ENCODE results near the gene IFI27L1. TPM values are rescaled to one million over a fixed set of nuclear protein-coding genes. Genes with fewer than 3 reads are reported as not detected.

Gene IFI27L1
- polyA plus RNA-seq, 3 donors, result 2.1 to 3.1 (median 2.2) TPM

DNA sequence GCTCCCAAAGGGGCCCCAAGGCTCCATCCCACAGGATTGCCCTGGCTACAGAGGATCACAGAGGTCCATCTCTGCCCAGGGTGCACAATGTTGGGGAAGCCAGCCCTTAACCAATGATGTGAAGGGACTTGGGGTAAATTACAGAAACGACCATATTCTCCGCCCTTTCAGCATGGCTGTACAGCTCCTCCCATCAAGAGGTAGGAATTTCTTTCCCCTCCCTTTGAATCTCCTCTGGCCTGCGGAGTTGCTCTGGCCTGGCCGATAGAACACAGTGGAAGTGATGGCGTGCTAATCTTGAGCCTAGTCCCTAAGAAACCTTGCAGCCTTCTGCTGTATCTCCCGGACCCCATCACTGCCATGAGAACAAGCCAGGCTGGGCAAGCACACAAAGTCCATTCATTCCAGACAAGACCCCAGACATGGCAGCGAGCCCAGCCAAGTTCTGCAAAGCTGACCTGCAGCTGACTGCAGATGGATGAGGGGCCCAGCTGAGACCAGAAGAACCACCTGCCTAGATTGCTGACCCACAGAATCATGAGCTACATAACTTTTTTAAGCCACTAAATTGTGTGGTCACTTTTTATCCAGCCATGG is 22.5 kb downstream of the IFI27L1 start:
- Mint-ChIP-seq H3K9me3 (peaks cover 0 to 3% (median 0%) of the 10 kb centered on the region in 7 donors), H3K4me3 (no peak overlapping the region), H3K27ac (no peak overlapping the region), H3K27me3 (ENCODE audit: low read depth in 3 of 3) (peaks cover 0 to 1% (median 0%) of the 10 kb centered on the region in 3 donors), H3K36me3 (peaks cover 0 to 6% of the 10 kb centered on the region in 2 donors), H3K4me1 (peaks cover 6% of the 10 kb centered on the region)
- no peak for DNase-seq
- 95% methylated on average over 6 of the region's 7 CpGs for WGBS (ENCODE audit: insufficient coverage)
- Histone ChIP-seq H4K20me1 (ENCODE audit: insufficient read depth, low read length) (no peaks in the 10 kb centered on the region), H2AFZ (ENCODE audit: insufficient read depth, low read depth, low read length, poor library complexity, severe bottlenecking) (no peak overlapping the region), H3K79me2 (ENCODE audit: insufficient read depth, low read length) (no peaks in the 10 kb centered on the region), H3K36me3 (replicated peaks in 1 of 2; ENCODE audit: control insufficient read depth in 1 of 2, insufficient read depth in 2 of 2, low read length in 2 of 2) (no peaks in the 10 kb centered on the region), H3K27me3 (ENCODE audit: control insufficient read depth in 2 of 2, insufficient read depth in 2 of 2, low read length in 2 of 2) (no peaks in the 10 kb centered on the region), H3K27ac (ENCODE audit: low read depth in 1 of 2, low read length in 2 of 2) (no peak overlapping the region), H3K9me3 (replicated peaks in 1 of 2; ENCODE audit: control insufficient read depth in 1 of 2, insufficient read depth in 1 of 2, low read length in 2 of 2) (no peaks in the 10 kb centered on the region), H3K4me2 (replicated peaks; ENCODE audit: extremely low read depth, low read length, poor library complexity, severe bottlenecking) (no peak overlapping the region), H3K4me3 (replicated peaks in 1 of 3; ENCODE audit: low read depth in 2 of 3, low read length in 3 of 3) (no peak overlapping the region), H3K4me1 (ENCODE audit: control insufficient read depth in 1 of 2, insufficient read depth in 2 of 2, low read length in 2 of 2) (peaks cover under 1 to 3% of the 10 kb centered on the region in 2 donors), H3K9ac (ENCODE audit: insufficient read depth, low read length, poor library complexity, severe bottlenecking) (no peak overlapping the region)
- intact Hi-C loops (cut with micrococcal nuclease), result no loop called here
- TF ChIP-seq, protein P1, sequence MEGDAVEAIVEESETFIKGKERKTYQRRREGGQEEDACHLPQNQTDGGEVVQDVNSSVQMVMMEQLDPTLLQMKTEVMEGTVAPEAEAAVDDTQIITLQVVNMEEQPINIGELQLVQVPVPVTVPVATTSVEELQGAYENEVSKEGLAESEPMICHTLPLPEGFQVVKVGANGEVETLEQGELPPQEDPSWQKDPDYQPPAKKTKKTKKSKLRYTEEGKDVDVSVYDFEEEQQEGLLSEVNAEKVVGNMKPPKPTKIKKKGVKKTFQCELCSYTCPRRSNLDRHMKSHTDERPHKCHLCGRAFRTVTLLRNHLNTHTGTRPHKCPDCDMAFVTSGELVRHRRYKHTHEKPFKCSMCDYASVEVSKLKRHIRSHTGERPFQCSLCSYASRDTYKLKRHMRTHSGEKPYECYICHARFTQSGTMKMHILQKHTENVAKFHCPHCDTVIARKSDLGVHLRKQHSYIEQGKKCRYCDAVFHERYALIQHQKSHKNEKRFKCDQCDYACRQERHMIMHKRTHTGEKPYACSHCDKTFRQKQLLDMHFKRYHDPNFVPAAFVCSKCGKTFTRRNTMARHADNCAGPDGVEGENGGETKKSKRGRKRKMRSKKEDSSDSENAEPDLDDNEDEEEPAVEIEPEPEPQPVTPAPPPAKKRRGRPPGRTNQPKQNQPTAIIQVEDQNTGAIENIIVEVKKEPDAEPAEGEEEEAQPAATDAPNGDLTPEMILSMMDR (IDR thresholded peaks at IDR 0.05), result no peak

DNA sequence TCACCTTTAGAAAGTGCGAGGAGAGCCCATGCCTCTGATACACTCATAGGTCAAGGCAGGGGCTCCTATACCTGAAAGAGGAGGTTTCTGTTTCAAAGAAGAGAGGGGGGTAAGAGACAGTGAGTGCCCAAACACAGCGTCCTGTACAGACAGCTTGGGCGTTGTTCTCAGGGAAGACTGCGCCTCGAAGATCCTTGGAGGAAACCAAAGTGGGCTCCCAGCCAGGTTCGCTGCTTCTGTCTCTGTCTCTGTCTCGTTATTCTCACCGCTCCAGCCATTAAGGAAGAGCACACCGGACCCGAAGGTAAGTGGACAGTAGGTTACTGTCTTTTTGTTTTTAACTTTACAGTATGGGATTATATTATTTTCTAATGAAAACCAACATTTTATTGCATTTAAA is 23.6 kb downstream of the IFI27L1 start:
- H3K4me3 ChIP-seq (replicated peaks in 1 of 3; ENCODE audit: low read depth in 2 of 3, low read length in 3 of 3), result no peak overlapping the region
- H3K79me2 ChIP-seq (ENCODE audit: insufficient read depth, low read length), result no peaks in the 10 kb centered on the region
- Mint-ChIP-seq H3K4me1 (peaks cover 3% of the 10 kb centered on the region), H3K27ac (no peak overlapping the region), H3K9me3 (peaks cover 0 to 3% (median 0%) of the 10 kb centered on the region in 7 donors), H3K36me3 (peaks cover 0 to 4% of the 10 kb centered on the region in 2 donors), H3K4me3 (no peak overlapping the region), H3K27me3 (ENCODE audit: low read depth in 3 of 3) (peaks cover 0 to 5% (median 0%) of the 10 kb centered on the region in 3 donors)
- no peaks in the 10 kb centered on the region for H3K9me3 ChIP-seq (replicated peaks in 1 of 2; ENCODE audit: control insufficient read depth in 1 of 2, insufficient read depth in 1 of 2, low read length in 2 of 2)
- no peak overlapping the region for H3K4me2 ChIP-seq (replicated peaks; ENCODE audit: extremely low read depth, low read length, poor library complexity, severe bottlenecking)
- no peak overlapping the region for H3K27ac ChIP-seq (ENCODE audit: low read depth in 1 of 2, low read length in 2 of 2)
- 73% methylated on average over 2 of the region's 10 CpGs for WGBS (ENCODE audit: insufficient coverage)
- no peaks in the 10 kb centered on the region for H3K4me1 ChIP-seq (ENCODE audit: control insufficient read depth in 1 of 2, insufficient read depth in 2 of 2, low read length in 2 of 2)
- TF ChIP-seq, protein P1 (IDR thresholded peaks at IDR 0.05), result no peak
- DNase-seq, result no peak
- H3K36me3 ChIP-seq (replicated peaks in 1 of 2; ENCODE audit: control insufficient read depth in 1 of 2, insufficient read depth in 2 of 2, low read length in 2 of 2), result no peaks in the 10 kb centered on the region
- H3K9ac ChIP-seq (ENCODE audit: insufficient read depth, low read length, poor library complexity, severe bottlenecking), result no peak overlapping the region
- H2AFZ ChIP-seq (ENCODE audit: insufficient read depth, low read depth, low read length, poor library complexity, severe bottlenecking), result no peak overlapping the region
- intact Hi-C loops (cut with micrococcal nuclease), result no loop called here
- H4K20me1 ChIP-seq (ENCODE audit: insufficient read depth, low read length), result no peaks in the 10 kb centered on the region
- H3K27me3 ChIP-seq (ENCODE audit: control insufficient read depth in 2 of 2, insufficient read depth in 2 of 2, low read length in 2 of 2), result no peaks in the 10 kb centered on the region

Measured in CD14-positive monocyte (primary cell).